Skin epidermis (tissue), 12 donors: ENCODE measurements around the gene MYO1G.
"Not testable (repeated sequence)": the region's sequence is repeated elsewhere in the genome, so short reads cannot be mapped to it uniquely, and the experiment has no call there.

Experiments
- H3K27ac ChIP-seq, 21 experiments: fragments of 200-600 bp; sonication (generic) in 11 of 21; one replicate each; pipeline ENCODE4 v1.5.0; 2020; ENCODE audit warnings: mild to moderate bottlenecking in 3 of 21, inconsistent platforms in 2 of 21, moderate library complexity in 2 of 21
- H3K4me3 ChIP-seq, 7 experiments: fragments of 200-600 bp; sonication (generic) in 2 of 7; one replicate each; pipeline ENCODE4 v1.5.0; 2020; ENCODE audit warnings: inconsistent platforms in 2 of 7, mild to moderate bottlenecking in 2 of 7, moderate library complexity in 1 of 7

Gene MYO1G

DNA sequence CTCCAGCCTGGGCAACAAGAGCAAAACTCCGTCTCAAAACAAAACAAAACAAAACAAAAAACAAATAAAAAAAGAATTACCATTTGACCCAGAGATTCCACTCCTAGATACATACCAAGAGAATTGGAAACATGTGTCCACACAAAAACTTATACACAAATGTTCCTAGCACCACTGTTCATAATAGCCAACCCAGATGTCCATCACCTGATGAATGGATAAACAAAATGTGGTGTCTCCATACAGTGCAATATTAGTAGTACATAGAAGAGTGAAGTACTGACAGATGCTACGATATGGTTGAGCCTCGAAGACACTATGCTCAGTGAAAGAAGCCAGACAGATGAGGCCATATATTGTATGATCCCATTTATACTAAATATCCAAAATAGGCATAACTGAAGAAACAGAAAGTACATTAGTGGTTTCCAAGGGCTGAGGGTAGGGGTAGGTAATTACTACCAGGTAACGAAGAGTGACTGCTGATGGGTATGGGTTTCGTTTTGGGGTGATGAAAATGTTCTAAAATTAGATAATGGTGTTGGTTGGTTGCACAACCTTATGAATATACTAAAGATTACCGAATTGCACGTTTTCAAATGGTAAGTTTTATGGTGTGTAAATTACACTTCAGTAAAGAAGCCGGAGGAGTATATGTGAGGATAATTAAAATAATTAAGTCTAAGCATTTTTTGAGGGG, 20.0 kb downstream of the MYO1G start:
- no peak overlapping the region for H3K4me3 ChIP-seq
- H3K27ac ChIP-seq: no peak overlapping the region

- H3K27ac ChIP-seq: no peak overlapping the region
- H3K4me3 ChIP-seq: no peak overlapping the region
Measured at GRCh38 chr7:44956157-44956766, 22.6 kb downstream of the MYO1G start.

DNA sequence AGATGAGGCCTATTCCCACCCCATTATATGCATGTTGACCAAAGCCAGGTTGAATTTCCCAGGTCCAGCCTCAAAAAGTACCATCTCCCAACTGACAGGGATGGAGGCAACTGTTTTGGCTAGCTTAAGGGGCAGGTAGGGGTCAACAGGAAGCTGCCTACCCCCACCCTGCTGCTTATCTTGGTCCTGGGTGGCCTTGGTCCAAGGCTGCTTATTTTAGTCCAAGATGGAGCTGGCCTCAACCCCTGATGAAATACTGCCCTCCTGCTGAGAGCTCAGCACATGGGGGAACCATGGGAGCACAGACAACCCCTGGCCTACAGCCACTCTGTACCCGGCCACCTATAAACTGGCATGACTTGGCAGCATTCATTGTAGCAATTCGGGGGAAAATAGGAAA, 23.1 kb downstream of the MYO1G start:
- no peak overlapping the region for H3K27ac ChIP-seq
- no peak overlapping the region for H3K4me3 ChIP-seq

GRCh38 chr7:44953156-44953555, 25.7 kb downstream of the MYO1G start:
- Histone ChIP-seq H3K27ac (no peak overlapping the region), H3K4me3 (no peak overlapping the region)

- no peak overlapping the region for H3K27ac ChIP-seq
- no peak overlapping the region for H3K4me3 ChIP-seq
Measured at GRCh38 chr7:44949303-44949702, 29.5 kb downstream of the MYO1G start.

- Histone ChIP-seq H3K4me3 (no peak overlapping the region), H3K27ac (no peak overlapping the region)
Measured at GRCh38 chr7:44945479-44945878, 33.3 kb downstream of the MYO1G start.

GRCh38 chr7:44944821-44945220, 34.0 kb downstream of the MYO1G start:
- H3K27ac ChIP-seq: no peak overlapping the region
- no peak overlapping the region for H3K4me3 ChIP-seq

DNA sequence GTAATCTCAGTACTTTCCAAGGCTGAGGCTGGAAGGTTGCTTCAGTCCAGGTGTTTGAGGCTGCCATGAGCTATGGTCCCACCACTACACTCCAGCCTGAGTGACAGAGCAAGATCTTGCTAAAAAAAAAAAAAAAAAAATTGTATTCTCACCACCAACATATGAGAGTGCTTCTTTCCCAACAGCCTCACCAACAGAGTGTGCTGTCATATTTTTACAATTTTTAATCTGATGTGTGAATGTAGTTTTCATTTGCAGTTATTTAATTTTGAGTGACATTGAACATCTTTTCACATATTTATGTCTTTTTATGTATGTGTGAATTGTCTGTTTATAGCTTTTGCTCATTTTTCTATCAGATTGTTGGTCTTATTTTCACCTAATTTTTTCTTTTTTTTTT, 35.2 kb downstream of the MYO1G start:
- H3K4me3 ChIP-seq: no peak overlapping the region
- H3K27ac ChIP-seq: no peak overlapping the region

DNA sequence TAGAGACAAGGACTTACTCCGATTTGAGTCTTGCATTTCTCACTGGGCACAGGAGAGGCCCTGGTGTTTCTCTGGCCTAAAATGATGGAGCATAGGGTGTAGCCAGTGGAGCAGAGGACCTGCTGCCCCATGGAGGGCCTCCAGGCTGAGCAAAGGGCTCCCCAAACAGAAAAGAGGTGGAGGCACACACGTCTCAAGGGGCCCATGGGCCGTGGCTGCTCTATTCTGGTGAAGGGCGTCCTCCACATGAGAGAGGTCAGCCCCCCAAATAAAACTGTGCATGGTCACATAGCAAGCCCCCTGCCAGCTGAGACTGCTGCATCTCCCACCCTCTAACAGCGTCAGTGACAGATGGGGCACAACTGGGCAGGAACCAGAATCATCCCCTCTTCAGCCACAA, 41.4 kb downstream of the MYO1G start:
- Histone ChIP-seq H3K4me3 (no peak overlapping the region), H3K27ac (no peak overlapping the region)

- no peak overlapping the region for H3K4me3 ChIP-seq
- no peak overlapping the region for H3K27ac ChIP-seq
Measured at GRCh38 chr7:44936322-44936721, 42.5 kb downstream of the MYO1G start.

DNA sequence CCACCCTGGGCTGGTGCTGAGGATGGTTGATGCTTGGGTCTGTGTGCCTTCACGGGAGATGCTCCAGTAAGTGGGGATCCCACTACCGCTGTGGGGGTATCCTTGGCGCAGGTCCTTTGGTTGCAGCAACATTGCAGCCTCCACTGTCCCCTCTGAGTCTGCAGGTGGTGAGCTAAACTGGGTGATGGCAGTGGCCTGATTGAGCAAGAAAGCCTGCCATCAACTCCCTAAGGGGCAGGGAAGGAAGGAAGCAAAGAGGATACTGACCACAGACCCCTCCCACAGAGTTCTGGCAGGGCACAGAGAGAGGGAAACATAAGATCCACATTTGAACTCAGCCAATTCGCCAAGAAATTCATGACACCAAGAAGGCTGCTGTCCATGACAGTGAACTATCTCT, 43.2 kb downstream of the MYO1G start:
- Histone ChIP-seq H3K4me3 (no peak overlapping the region), H3K27ac (no peak overlapping the region)

- H3K4me3 ChIP-seq: no peak overlapping the region
- no peak overlapping the region for H3K27ac ChIP-seq
Measured at GRCh38 chr7:44935016-44935415, 43.8 kb downstream of the MYO1G start.

GRCh38 chr7:44934510-44934909, 44.3 kb downstream of the MYO1G start:
- not testable (repeated sequence) for H3K27ac ChIP-seq

DNA sequence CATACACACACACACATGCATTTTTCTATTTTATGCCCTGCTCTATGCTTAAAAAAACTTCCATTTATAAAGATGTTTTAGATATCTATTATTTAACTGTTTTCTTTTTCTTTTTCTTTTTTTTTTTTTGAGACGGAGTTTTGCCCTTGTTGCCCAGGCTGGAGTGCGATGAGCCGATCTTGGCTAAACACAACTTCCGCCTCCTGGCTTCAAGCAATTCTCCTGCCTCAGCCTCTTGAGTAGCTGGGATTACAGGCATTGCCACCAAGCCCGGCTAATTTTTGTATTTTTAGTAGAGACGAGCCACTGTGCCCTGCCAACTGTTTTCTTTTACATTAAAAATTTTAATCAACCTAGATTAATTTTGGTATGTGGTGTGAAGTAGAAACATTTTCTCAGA, 47.9 kb downstream of the MYO1G start:
- no peak overlapping the region for H3K27ac ChIP-seq
- no peak overlapping the region for H3K4me3 ChIP-seq

More at GRCh38 chr7:44934510-44934909, 44.3 kb downstream of the MYO1G start:
- not testable (repeated sequence) for H3K4me3 ChIP-seq

DNA sequence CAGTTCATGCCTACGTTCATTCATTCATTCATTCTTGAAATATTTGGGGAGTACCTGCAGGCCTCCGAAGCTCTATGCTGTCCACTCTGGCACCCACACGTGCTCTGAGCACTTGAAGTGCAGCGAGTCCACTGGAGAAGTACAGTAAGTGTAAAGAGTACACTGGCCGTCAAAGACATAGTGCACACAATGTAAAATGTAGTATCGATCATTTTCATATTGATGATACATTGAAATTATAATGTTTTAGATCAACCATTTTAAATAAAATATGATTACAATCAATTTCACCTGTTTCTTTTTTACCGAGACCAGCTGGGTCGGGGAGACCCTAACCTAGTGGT, 56.5 kb downstream of the MYO1G start:
- no peak overlapping the region for H3K27ac ChIP-seq
- H3K4me3 ChIP-seq: no peak overlapping the region

DNA sequence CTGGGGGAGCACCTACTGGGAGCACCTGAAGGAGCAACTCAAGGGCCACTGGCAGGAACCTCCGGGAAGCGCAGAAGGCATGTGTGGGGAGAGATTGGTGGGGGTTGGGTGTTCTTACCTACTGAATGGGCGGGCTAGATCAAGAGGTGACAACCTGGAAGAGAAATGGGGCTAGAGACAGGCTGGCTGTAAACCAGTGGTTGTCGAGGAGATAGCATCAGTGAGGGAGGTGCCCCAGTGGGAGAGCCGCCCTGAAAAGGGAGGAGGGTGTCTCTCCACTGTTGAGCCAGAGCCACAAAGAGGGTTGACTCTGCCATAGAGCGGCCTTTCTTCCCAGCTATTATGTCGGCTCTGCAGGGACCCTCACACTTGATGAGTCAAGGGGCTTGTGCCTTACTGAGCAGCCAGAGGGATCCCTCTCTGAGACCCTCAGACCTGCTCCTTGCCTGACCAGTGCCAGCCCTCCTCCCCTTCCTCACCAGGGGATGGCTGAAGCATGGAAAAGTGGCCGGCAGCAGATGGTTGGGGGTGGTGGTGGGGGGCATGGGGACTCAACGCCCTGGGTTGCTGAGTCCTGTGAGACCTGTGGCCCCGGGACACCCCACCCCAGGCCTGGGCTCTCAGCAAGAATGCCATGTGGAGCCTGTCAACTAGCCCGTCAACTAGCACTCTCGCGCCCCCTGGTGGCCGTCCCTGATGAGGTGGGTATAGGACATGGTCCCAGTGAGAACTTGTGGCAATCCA, 57.0 kb downstream of the MYO1G start:
- Histone ChIP-seq H3K27ac (peak overlapping the region in 2 of 21 experiments; percentile 24 to 34), H3K4me3 (no peak overlapping the region)

- no peak overlapping the region for H3K4me3 ChIP-seq
- no peak overlapping the region for H3K27ac ChIP-seq
Measured at GRCh38 chr7:44920119-44920518, 58.7 kb downstream of the MYO1G start.

DNA sequence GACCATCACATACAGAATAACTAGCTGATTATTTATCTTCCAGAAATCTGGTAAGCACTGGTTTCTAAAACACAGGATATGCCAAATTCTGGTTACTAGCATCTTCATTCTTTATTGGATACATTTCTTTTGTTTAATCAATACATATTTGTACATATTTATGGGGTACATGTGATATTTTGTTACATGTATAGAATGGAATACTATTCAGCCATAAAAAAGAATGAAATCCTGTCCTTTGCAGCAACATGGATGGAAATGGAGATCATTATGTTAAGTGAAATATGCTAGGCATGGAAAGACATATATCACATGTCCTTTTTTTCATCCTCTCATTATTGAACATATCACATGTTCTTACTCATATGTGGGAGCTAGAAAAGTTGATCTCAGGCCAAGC, 60.8 kb downstream of the MYO1G start:
- H3K27ac ChIP-seq: no peak overlapping the region
- no peak overlapping the region for H3K4me3 ChIP-seq

GRCh38 chr7:44917465-44917864, 61.4 kb downstream of the MYO1G start:
- no peak overlapping the region for H3K4me3 ChIP-seq
- no peak overlapping the region for H3K27ac ChIP-seq

DNA sequence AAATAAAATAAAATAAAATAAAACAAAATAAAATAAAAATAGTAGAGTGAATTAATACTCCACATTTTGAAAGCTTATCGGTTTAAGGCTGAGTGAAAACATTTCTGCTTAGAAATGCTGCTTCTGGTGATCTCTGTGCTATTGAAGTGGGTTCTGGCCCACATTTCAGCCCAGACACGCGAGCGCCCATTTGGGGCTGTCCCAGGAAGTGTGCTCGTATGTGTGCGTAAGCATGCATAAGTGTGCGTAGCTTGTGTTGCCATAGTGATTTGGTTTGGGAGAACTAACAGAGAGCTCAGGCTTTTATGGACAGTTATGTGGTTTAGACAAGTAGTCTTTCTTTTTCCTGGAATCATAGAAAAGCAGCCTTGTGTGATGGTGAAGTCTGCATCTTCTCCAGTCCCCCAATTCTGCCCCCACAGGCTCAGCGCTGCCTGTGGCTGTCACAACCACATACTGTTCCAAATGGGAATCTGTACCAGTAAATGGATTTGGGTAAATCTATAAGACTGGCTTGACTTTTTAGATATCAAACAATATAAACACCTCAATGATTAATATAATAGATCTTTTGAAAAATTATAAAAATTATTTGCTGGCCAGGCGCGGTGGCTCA, 63.7 kb downstream of the MYO1G start:
- Histone ChIP-seq H3K27ac (no peak overlapping the region), H3K4me3 (no peak overlapping the region)
